Peyer's patch (tissue), 4 donors: ENCODE measurements around the gene AMER3.

ENCODE experiments used
- POLR2A ChIP-seq, 2 donors: fragments of 450-650 bp; IDR thresholded peaks; one replicate each; pipeline ENCODE4 v1.5.1; 2017; ENCODE audit warnings: antibody characterized with exemption in 2 of 2, mild to moderate bottlenecking in 2 of 2, moderate library complexity in 2 of 2
- TF ChIP-seq, protein P1 (sequence below), 6 experiments: fragments of 450-650 bp in 4 of 6; fragments of 200-600 bp in 2 of 6; sonication (generic) in 1 of 6; IDR thresholded peaks; one replicate each; pipeline ENCODE4 v1.5.1; 2017 to 2019; ENCODE audit warnings: antibody characterized with exemption in 6 of 6, mild to moderate bottlenecking in 3 of 6, moderate library complexity in 1 of 6

DNA sequence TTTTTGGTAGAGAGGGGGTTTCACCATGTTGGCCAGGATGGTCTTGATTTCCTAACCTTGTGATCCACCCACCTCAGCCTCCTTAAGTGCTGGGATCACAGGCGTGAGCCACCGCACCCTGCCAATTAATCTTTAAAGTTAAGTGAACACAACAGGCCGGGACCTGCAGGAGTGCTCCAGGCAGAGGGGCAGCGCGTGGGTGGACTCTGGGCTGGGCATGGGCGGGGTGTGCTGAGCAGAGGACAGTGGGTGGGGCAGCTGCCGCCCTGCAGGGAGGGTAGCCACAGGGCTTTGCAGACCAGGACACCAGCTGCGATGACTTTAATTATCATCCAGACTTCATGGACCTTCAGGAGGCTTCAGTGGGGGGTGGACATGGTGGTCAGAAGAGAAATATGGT lies 35.3 kb upstream of the AMER3 start:
- no peak for TF ChIP-seq POLR2A (IDR thresholded peaks at IDR 0.05)
- TF ChIP-seq, protein P1, sequence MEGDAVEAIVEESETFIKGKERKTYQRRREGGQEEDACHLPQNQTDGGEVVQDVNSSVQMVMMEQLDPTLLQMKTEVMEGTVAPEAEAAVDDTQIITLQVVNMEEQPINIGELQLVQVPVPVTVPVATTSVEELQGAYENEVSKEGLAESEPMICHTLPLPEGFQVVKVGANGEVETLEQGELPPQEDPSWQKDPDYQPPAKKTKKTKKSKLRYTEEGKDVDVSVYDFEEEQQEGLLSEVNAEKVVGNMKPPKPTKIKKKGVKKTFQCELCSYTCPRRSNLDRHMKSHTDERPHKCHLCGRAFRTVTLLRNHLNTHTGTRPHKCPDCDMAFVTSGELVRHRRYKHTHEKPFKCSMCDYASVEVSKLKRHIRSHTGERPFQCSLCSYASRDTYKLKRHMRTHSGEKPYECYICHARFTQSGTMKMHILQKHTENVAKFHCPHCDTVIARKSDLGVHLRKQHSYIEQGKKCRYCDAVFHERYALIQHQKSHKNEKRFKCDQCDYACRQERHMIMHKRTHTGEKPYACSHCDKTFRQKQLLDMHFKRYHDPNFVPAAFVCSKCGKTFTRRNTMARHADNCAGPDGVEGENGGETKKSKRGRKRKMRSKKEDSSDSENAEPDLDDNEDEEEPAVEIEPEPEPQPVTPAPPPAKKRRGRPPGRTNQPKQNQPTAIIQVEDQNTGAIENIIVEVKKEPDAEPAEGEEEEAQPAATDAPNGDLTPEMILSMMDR (IDR thresholded peaks at IDR 0.05), result no peak
